HCT116 (cell line): Measurements from ENCODE around the gene PYCR2. TPM values are rescaled to one million over a fixed set of nuclear protein-coding genes. Genes with fewer than 3 reads are reported as not detected.

Experiments used
- ATAC-seq: fragments of 200-7000 bp; cut with Tn5 transposase; 2 replicates; pipeline ENCODE4 v1.9.1; 2020; ENCODE audit warnings: mild to moderate bottlenecking, moderate library complexity
- BruUV-seq: library from RNA; stranded (reverse); fragments of 400-500 nt; replicated peaks from 2 replicates; lab custom pipeline; 2021; lab: Mats Ljungman, UMichigan
- CTCF ChIA-PET: fragments of 300-600 bp; sonication (Branson Sonifier 250); formaldehyde crosslinking; loops from one replicate; lab custom pipeline; 2021; ENCODE audit warnings: antibody characterized with exemption; lab: Charles Lee
- POLR2A ChIA-PET: fragments of 300-600, 350-600 bp; sonication (Branson Sonifier 250); formaldehyde crosslinking; loops from one replicate; lab custom pipeline; 2021; ENCODE audit warnings: antibody characterized with exemption; lab: Charles Lee
- RAD21 ChIA-PET, 2 experiments: fragments of 300-600 bp; sonication (Branson Sonifier 250); formaldehyde crosslinking; loops; one replicate each; lab custom pipeline; 2023; ENCODE audit warnings: low total read pairs in 2 of 2; ENCODE audit not compliant: uncharacterized antibody in 2 of 2, unreplicated experiment in 2 of 2, low non-redundant PET in 1 of 2; lab: Charles Lee
- DNase-seq: peaks from one replicate; pipeline ENCODE4 v3.0.0-alpha.2; 2010; ENCODE audit warnings: low read depth, low spot score
- H2AFZ ChIP-seq: fragments of 200-600 bp; shearing (Covaris generic), sonication (generic); 2 replicates; pipeline ENCODE4 v1.6.1; 2017; ENCODE audit warnings: low read depth, mixed run types, mixed read lengths, antibody characterized with exemption, low read length; ENCODE audit not compliant: poor library complexity, severe bottlenecking
- H3K27ac ChIP-seq: 2 replicates; pipeline ENCODE4 v1.5.1; 2012; ENCODE audit warnings: low read depth, low read length
- H3K27me3 ChIP-seq: fragments of 200-600 bp; sonication (generic); 2 replicates; pipeline ENCODE4 v1.6.1; 2016; ENCODE audit warnings: mixed run types, low read length, mixed read lengths; ENCODE audit not compliant: insufficient read depth
- H3K36me3 ChIP-seq, 2 experiments: fragments of 200-500 bp in 1 of 2; fragments of 200-600 bp in 1 of 2; sonication (Bioruptor generic) in 1 of 2; sonication (generic) in 1 of 2; 2 replicates each; pipeline versions ENCODE4 v1.5.1 to v1.6.1; 2014 to 2016; ENCODE audit warnings: low read length in 2 of 2, inconsistent platforms in 1 of 2, mixed read lengths in 1 of 2, mixed run types in 1 of 2; ENCODE audit not compliant: insufficient read depth in 2 of 2, control insufficient read depth in 1 of 2
- H3K4me1 ChIP-seq, 2 experiments: fragments of 200-600 bp in 1 of 2; sonication (generic) in 1 of 2; 2 replicates each; pipeline versions ENCODE4 v1.5.1 to v1.6.1; 2012 to 2017; ENCODE audit warnings: low read length in 2 of 2, inconsistent platforms in 1 of 2, mild to moderate bottlenecking in 1 of 2, mixed read lengths in 1 of 2, mixed run types in 1 of 2, moderate library complexity in 1 of 2; ENCODE audit not compliant: insufficient read depth in 2 of 2, control insufficient read depth in 1 of 2
- H3K4me2 ChIP-seq: fragments of 200-600 bp; sonication (generic); 2 replicates; pipeline ENCODE4 v1.6.1; 2017; ENCODE audit warnings: mixed run types, low read length, mixed read lengths
- H3K4me3 ChIP-seq, 2 experiments: fragments of 200-600 bp in 1 of 2; sonication (generic) in 1 of 2; replicated peaks in 1 of 2; 2 replicates each; pipeline ENCODE4 v1.5.1; 2011 to 2016; ENCODE audit warnings: low read length in 2 of 2, control low read depth in 1 of 2, low read depth in 1 of 2, mild to moderate bottlenecking in 1 of 2, mixed read lengths in 1 of 2, mixed run types in 1 of 2
- H3K79me2 ChIP-seq: fragments of 200-600 bp; sonication (generic); 2 replicates; pipeline ENCODE4 v1.6.1; 2017; ENCODE audit warnings: mild to moderate bottlenecking, mixed run types, low read length, moderate library complexity, mixed read lengths; ENCODE audit not compliant: insufficient read depth
- H3K9ac ChIP-seq: fragments of 200-600 bp; sonication (generic); 2 replicates; pipeline ENCODE4 v1.6.1; 2016; ENCODE audit warnings: low read length, mixed read lengths
- H3K9me2 ChIP-seq: fragments of 200-600 bp; sonication (generic), shearing (Covaris generic); 2 replicates; pipeline ENCODE4 v1.6.1; 2017; ENCODE audit warnings: mixed run types, mild to moderate bottlenecking, moderate library complexity; ENCODE audit not compliant: insufficient read depth
- H3K9me3 ChIP-seq, 2 experiments: fragments of 200-500 bp in 1 of 2; fragments of 200-600 bp in 1 of 2; sonication (Bioruptor generic) in 1 of 2; sonication (generic) in 1 of 2; 2 replicates each; pipeline ENCODE4 v1.6.1; 2014 to 2017; ENCODE audit warnings: low read length in 2 of 2, mixed read lengths in 2 of 2, inconsistent platforms in 1 of 2, low read depth in 1 of 2, mild to moderate bottlenecking in 1 of 2, mixed run types in 1 of 2, moderate library complexity in 1 of 2; ENCODE audit not compliant: control insufficient read depth in 1 of 2, insufficient read depth in 1 of 2
- H4K20me1 ChIP-seq: fragments of 200-600 bp; sonication (generic), shearing (Covaris generic); 2 replicates; pipeline ENCODE4 v1.6.1; 2017; ENCODE audit warnings: mixed run types, mild to moderate bottlenecking, moderate library complexity; ENCODE audit not compliant: insufficient read depth
- CBX3 ChIP-seq: IDR thresholded peaks from 2 replicates; pipeline ENCODE4 v1.6.1; 2012; ENCODE audit warnings: low read depth
- CEBPB ChIP-seq: IDR thresholded peaks from 2 replicates; pipeline ENCODE4 v1.6.1; 2012; ENCODE audit warnings: low read depth
- CTCF ChIP-seq, 3 experiments: fragments of 200-600 bp in 1 of 3; sonication (generic) in 1 of 3; IDR thresholded peaks in 2 of 3; conservative IDR thresholded peaks in 1 of 3; 2 replicates each; pipeline ENCODE4 v1.5.1; 2012 to 2017; ENCODE audit warnings: low read depth in 2 of 3, low read length in 2 of 3, antibody characterized with exemption in 1 of 3, borderline replicate concordance in 1 of 3, control low read depth in 1 of 3, mild to moderate bottlenecking in 1 of 3, mixed read lengths in 1 of 3, mixed run types in 1 of 3, moderate library complexity in 1 of 3; ENCODE audit not compliant: insufficient read depth in 1 of 3
- ELF1 ChIP-seq: IDR thresholded peaks from 2 replicates; pipeline ENCODE4 v1.6.1; 2012; ENCODE audit warnings: low read depth, borderline replicate concordance
- EZH2 ChIP-seq: fragments of 200-600 bp; sonication (generic); IDR thresholded peaks from 2 replicates; pipeline ENCODE4 v1.6.1; 2017; ENCODE audit warnings: antibody characterized with exemption, mixed run types
- EZH2phosphoT487 ChIP-seq: fragments of 200-600 bp; IDR thresholded peaks from 2 replicates; pipeline ENCODE4 v1.6.1; 2018; ENCODE audit warnings: antibody characterized with exemption, borderline replicate concordance
- FOSL1 ChIP-seq: IDR thresholded peaks from 2 replicates; pipeline ENCODE4 v1.6.1; 2012; ENCODE audit warnings: low read depth
- MAX ChIP-seq: IDR thresholded peaks from 2 replicates; pipeline ENCODE4 v1.6.1; 2012
- POLR2A ChIP-seq: IDR thresholded peaks from 2 replicates; pipeline ENCODE4 v1.7.0; 2011; ENCODE audit warnings: borderline replicate concordance; ENCODE audit not compliant: insufficient read depth, insufficient read length; ENCODE audit errors: extremely low read depth
- RAD21 ChIP-seq: IDR thresholded peaks from 2 replicates; pipeline ENCODE4 v1.6.1; 2012; ENCODE audit warnings: low read depth, mild to moderate bottlenecking
- REST ChIP-seq: IDR thresholded peaks from 2 replicates; pipeline ENCODE4 v1.6.1; 2012; ENCODE audit warnings: low read depth
- SIN3A ChIP-seq: IDR thresholded peaks from 2 replicates; pipeline ENCODE4 v1.6.1; 2012; ENCODE audit warnings: low read depth
- YY1 ChIP-seq: IDR thresholded peaks from 2 replicates; pipeline ENCODE4 v1.6.1; 2011; ENCODE audit warnings: low read length, low read depth, moderate library complexity, mild to moderate bottlenecking; ENCODE audit not compliant: insufficient replicate concordance; ENCODE audit errors: extremely low read depth
- ZNF274 ChIP-seq: fragments of 200-500 bp; sonication (Bioruptor generic); IDR thresholded peaks from 2 replicates; pipeline ENCODE4 v1.6.1; 2014; ENCODE audit warnings: mild to moderate bottlenecking, low read depth, low read length, inconsistent platforms
- intact Hi-C: fragments of 100-400 bp; cut with micrococcal nuclease; formaldehyde crosslinking; loops from 2 replicates; pipeline ENCODE4 v1.10.0; 2022
- total RNA-seq: library from RNA; stranded (reverse); gene quantifications from one replicate; pipeline ENCODE4 v1.2.1, GENCODE V29; 2021; ENCODE audit not compliant: unreplicated experiment

PYCR2 gene
- total RNA-seq, 1 experiment from 2014 or later = 107 TPM

- Histone ChIP-seq H3K9ac (no peak overlapping the region), H3K4me2 (no peak overlapping the region), H3K79me2 (no peaks in the 10 kb centered on the region), H2AFZ (no peak overlapping the region), H3K4me1 (no peaks in the 10 kb centered on the region; a peak in 1 of 4 replicates), H3K27me3 (no peaks in the 10 kb centered on the region), H3K27ac (no peak overlapping the region), H3K9me3 (no peaks in the 10 kb centered on the region), H3K4me3 (no peak overlapping the region), H3K36me3 (no peaks in the 10 kb centered on the region), H3K9me2 (no peaks in the 10 kb centered on the region), H4K20me1 (no peaks in the 10 kb centered on the region)
- CTCF ChIA-PET = no interaction called here
- intact Hi-C loops = no loop called here
- DNase-seq (no peak), ATAC-seq (no peak)
- RAD21 ChIA-PET = no interaction called here
- POLR2A ChIA-PET = interaction anchor here (2.3 kb wide), 1 partner anchor 13 kb away, joined by 5 read pairs; the partner anchor contains the start of gene PYCR2
- no peak for TF ChIP-seq FOSL1
- TF ChIP-seq CBX3 = no peak
- TF ChIP-seq RAD21 = no peak
- no TSS peak for BruUV-seq
Observed at GRCh38 chr1:225937048-225937968, 13.3 kb upstream of the PYCR2 start.

- H3K27ac ChIP-seq = no peak overlapping the region
- no peak overlapping the region for H3K4me2 ChIP-seq
- RAD21 ChIA-PET = no interaction called here
- intact Hi-C loops = no loop called here
- H3K9me2 ChIP-seq = no peaks in the 10 kb centered on the region
- POLR2A ChIA-PET = interaction anchor here (2.3 kb wide), 1 partner anchor 12 kb away, joined by 5 read pairs; the partner anchor contains the start of gene PYCR2
- H3K4me1 ChIP-seq = no peaks in the 10 kb centered on the region; a peak in 1 of 4 replicates
- H3K9me3 ChIP-seq = no peaks in the 10 kb centered on the region
- H4K20me1 ChIP-seq = no peaks in the 10 kb centered on the region
- ATAC-seq (no peak), DNase-seq (no peak)
- H3K27me3 ChIP-seq = no peaks in the 10 kb centered on the region
- H2AFZ ChIP-seq = no peak overlapping the region
- H3K4me3 ChIP-seq = no peak overlapping the region
- no peaks in the 10 kb centered on the region for H3K79me2 ChIP-seq
- CTCF ChIA-PET = no interaction called here
- no TSS peak for BruUV-seq
- no peaks in the 10 kb centered on the region for H3K36me3 ChIP-seq
- H3K9ac ChIP-seq = no peak overlapping the region
- TF ChIP-seq RAD21 (no peak), YY1 (no peak), CTCF (IDR thresholded peaks at IDR 0.05 in 2 of 3, conservative IDR thresholded peaks at IDR 0.05 in 1 of 3; ENCODE audit: borderline replicate concordance in 1 of 3, insufficient read depth in 1 of 3, low read depth in 2 of 3, low read length in 2 of 3) (no peak), POLR2A (no peak), REST (no peak), MAX (no peak), EZH2 (no peak), ZNF274 (no peak), EZH2phosphoT487 (no peak), ELF1 (no peak), CEBPB (no peak), SIN3A (no peak)
Observed at GRCh38 chr1:225936523-225936922, 12.5 kb upstream of the PYCR2 start.
